ENCODE results near the gene VPS41. TPM values are rescaled to one million over a fixed set of nuclear protein-coding genes. Genes with fewer than 3 reads are reported as not detected.

VPS41 gene
- total RNA-seq, 1 donor from 2014 or later: 60.4 TPM

DNA sequence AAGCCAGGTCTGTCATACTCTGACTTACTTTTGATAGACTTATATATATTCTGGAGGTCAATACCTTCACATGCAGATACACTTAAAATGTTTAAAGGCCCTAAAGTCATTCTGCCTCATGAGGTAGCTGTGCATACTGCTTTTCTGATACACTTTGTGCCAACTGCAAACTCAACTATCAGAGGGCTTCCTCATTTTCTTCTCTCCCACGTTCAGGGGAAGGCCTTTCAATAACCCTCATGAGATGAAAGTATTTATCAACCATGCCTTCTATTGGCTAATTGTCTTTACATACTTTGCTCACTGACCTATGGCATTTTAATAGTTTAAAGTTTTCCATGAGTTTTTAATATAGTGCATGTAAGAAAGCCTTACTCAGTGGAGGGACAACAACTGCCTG is 165.1 kb downstream of the VPS41 start:
- intact Hi-C loops (cut with micrococcal nuclease): no loop called here

DNA sequence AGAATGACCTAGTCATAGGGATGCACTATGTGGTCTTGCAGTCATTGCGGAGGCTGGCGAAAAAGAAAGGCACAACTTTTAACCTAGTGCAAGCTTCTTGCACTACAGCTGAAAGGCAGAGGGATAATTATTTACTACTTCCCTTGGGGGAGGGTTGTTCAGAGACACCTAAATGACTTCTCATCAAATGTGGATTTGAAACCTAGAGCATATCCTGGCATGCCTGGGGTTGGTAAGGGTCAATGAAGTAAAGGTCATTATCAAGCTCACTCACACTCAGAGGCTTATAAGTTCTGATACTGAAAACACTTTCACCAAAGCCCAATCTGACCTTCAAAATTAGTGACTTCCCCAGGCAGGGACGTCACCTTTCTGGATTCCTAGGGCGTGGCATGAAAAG is 168.9 kb downstream of the VPS41 start:
- intact Hi-C loops (cut with micrococcal nuclease): no loop called here

DNA sequence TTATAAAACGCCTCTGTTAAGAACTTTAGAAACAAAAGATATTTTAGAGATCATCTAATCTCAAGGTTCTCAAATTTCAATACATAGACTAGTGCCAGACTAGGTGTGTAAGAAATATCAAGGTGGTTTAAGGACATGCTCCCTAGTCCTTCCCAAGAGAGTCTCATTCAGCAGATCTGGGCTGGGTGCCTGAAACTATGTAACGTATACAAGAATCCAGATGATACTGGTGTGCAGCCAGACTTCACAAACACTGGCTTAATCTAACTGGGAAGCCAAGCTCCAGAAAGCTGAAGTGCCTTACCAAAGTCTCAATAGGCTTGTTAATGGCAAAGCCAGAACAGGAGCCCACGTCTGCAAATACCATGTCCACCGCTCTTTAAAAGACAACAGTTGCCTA is 172.9 kb downstream of the VPS41 start:
- intact Hi-C loops (cut with micrococcal nuclease): no loop called here

DNA sequence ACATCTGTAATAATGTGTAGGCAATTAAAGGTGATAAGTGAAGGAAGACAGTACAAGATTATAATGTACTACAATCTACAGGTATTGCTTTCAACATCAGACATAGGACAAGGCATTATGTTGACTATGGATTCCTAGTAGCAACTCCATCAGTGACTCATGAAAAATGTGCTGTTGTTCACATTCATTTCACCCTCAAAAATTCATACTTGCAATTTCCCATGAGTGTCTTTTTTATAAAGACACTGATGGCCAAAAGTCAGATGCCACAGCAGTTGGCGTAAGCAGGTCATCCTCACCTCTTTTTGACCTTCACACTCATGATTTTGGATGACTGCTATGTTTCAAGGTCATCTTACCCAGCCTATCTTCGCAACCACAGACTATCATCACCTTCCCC is 177.8 kb downstream of the VPS41 start:
- intact Hi-C loops (cut with micrococcal nuclease): no loop called here

GRCh38 chr7:38728145-38728544 is 180.8 kb downstream of the VPS41 start:
- intact Hi-C loops (cut with micrococcal nuclease): no loop called here

DNA sequence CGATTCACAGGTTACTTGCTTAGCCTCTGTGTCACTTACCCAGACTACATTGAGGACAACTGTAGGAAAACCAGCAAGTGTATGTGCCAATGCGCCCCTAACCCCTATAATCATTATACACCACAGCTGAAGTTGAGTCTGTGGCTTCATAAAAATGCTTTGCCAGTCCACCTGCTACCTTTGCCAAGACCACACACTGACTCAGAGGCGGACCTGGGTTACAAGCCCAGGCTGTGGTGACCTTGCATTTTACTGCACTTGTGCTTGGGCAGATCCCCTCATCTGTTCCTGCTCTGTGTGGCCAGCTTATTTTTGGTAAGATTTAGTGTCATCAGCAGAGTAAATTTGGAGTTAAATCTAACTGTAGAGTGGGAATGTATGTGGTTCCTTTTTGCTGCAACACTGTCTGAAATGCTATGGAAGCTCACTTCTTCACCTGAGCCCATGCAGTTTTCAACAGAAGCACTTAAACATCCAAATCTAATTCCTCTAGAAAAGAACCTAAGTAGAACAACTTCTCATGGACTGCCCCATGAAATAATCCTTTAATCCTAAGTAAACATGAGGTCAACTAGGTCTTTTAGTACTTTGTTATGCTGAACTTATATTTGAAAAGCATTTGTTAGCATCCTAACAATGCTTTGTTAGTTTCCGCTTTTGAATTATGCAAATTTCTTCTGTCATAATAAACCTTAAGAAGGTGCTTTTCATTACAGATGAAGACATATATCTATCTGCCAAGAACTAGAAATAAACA is 181.6 kb downstream of the VPS41 start:
- intact Hi-C loops (cut with micrococcal nuclease): no loop called here

DNA sequence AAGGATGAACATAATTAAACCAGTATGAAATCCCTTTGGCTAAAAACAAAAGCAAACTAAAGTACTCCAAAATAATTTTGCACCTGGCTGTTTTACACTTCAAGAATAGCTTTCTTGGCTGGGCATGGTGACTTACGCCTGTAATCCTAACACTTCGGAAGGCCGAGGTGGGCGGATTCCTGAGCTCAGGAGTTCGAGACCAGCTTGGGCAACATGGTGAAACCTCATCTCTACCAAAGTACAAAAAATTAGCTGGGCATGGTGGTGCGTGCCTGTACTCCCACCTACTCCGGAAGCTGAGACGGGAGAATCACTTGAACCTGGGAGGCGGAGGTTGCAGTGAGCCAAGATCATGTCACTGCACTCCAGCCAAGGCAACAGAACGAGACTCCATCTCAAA is 185.7 kb downstream of the VPS41 start:
- intact Hi-C loops (cut with micrococcal nuclease): no loop called here

- intact Hi-C loops (cut with micrococcal nuclease): no loop called here
Measured at GRCh38 chr7:38716397-38716796, 192.6 kb downstream of the VPS41 start.

DNA sequence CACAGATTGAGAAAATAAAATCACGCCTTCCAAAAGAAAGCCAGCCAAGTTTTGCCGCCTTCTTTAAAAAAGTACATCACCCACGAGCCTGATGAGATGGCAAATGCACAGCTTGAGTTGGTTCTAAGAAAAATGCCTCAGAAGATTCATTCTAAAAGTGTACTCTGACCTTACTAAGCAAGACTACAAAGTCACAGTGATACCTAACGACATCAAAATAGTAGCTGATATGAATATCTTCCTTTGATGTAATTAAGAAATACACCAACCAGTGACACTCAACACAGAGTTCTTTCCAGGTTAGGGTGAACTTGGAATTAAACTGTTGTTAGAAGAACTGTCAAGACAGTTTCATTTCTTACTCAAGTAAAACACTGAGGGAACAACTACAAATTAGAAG is 199.9 kb downstream of the VPS41 start:
- intact Hi-C loops (cut with micrococcal nuclease): no loop called here

- intact Hi-C loops (cut with micrococcal nuclease): no loop called here
Measured at GRCh38 chr7:38704751-38705150, 204.2 kb downstream of the VPS41 start.

GRCh38 chr7:38704041-38704547 is 204.9 kb downstream of the VPS41 start:
- intact Hi-C loops (cut with micrococcal nuclease): no loop called here

GRCh38 chr7:38703093-38703492 is 205.9 kb downstream of the VPS41 start:
- intact Hi-C loops (cut with micrococcal nuclease): no loop called here

DNA sequence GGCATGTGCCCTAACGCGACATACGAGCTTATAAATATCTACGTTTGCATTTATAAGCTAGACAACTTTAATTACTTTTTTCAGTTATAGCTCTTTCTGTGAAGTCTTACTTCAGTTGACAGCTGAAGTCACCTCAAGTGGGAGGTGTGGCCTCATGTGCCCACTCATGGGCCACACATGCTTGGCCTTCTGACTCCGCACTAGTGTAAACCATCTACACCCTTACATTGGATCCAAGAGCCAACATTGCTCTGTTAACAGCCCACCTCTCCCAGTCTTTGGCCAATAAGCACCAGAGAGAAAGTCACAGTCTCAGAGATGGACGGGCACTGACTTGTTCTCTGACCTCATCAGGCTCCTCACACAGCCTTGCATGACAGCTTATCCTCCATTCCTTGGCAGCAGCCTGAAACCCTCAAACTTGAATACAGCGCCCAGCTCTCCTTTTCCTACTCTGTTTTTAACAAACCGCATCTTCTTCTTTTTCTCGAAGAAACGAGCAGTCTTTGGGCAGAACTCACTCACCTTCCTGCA is 206.9 kb downstream of the VPS41 start:
- intact Hi-C loops (cut with micrococcal nuclease): no loop called here

GRCh38 chr7:38700116-38700515 is 208.9 kb downstream of the VPS41 start:
- intact Hi-C loops (cut with micrococcal nuclease): no loop called here

DNA sequence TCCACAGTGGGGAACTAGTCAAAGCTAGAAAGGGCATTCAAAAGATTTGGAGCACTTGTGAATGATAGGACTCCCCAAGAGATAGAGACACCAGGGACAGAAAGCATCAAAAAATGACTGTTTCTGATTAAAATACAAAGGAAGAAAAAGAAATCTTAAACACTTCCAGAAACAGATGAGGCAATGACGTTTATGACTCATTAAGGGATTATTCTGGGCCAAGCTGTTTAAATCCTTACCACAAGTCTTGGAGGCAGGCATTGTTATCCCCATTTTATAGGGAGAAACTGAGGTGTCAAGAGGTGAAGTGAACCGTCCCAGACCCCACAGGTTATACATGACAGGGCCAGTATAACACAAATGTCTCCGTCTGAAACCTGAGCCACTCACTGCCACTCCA is 209.5 kb downstream of the VPS41 start:
- intact Hi-C loops (cut with micrococcal nuclease): no loop called here

DNA sequence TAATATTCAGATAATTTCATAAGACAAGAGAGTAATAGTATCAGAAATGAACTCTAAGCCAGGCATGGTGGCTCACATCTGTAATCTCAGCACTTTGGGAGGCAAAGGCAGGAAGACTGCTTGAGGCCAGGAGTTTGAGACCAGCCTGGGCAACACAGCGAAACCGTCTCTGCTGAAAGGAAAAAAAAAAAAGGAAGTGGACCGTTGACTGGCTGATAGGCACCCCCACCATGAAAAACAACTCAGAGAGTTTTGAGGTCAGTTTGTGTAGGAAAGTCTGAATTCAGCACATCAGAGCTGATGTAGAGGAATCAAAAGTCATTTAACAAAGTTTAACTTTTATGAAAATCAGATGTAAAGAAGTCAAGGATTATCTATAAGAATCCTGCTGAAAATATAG is 214.7 kb downstream of the VPS41 start:
- intact Hi-C loops (cut with micrococcal nuclease): no loop called here

- intact Hi-C loops (cut with micrococcal nuclease): no loop called here
Measured at GRCh38 chr7:38686888-38687287, 222.1 kb downstream of the VPS41 start.

GRCh38 chr7:38685851-38686250 is 223.1 kb downstream of the VPS41 start:
- intact Hi-C loops (cut with micrococcal nuclease): no loop called here

- intact Hi-C loops (cut with micrococcal nuclease): no loop called here
Measured at GRCh38 chr7:38682606-38683005, 226.4 kb downstream of the VPS41 start.

DNA sequence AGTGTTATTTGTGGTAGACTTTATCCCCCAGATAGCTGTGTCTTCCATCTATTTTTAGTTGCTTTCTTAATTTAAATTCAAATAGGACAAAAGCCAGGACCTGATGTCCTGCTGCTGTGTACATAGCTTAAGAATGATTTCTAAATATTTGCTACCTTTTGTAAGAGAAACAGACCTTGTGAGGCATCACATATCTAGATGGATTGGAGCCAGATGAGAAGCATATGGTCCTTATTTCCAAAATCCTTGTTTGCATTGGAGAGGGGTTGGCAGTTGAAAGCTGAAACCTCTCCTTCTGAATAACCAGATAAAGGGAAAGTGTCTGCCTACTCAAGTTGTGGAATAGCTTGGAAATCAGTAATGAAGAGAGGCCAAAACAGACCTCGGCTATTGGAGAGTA is 227.1 kb downstream of the VPS41 start:
- intact Hi-C loops (cut with micrococcal nuclease): no loop called here

DNA sequence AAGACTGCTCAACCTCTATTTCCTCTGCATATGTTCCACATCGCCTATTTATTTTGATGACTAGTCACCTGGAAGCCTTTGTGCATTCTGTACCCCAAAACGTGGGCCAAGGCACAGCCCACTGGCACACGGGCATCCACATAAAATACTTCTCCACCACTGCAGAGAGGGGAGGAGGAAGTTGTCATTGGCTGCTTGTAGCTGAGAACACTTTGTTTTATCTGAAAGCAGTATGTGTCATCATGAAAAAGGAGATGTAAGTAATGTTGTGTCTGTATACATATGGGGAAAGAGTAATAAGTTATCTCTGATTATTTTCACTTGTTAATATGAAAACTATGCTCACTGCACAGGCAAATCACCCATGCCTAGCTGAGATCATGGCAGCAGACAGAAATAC is 229.6 kb downstream of the VPS41 start:
- intact Hi-C loops (cut with micrococcal nuclease): no loop called here

GRCh38 chr7:38678698-38679054 is 230.3 kb downstream of the VPS41 start:
- intact Hi-C loops (cut with micrococcal nuclease): no loop called here

DNA sequence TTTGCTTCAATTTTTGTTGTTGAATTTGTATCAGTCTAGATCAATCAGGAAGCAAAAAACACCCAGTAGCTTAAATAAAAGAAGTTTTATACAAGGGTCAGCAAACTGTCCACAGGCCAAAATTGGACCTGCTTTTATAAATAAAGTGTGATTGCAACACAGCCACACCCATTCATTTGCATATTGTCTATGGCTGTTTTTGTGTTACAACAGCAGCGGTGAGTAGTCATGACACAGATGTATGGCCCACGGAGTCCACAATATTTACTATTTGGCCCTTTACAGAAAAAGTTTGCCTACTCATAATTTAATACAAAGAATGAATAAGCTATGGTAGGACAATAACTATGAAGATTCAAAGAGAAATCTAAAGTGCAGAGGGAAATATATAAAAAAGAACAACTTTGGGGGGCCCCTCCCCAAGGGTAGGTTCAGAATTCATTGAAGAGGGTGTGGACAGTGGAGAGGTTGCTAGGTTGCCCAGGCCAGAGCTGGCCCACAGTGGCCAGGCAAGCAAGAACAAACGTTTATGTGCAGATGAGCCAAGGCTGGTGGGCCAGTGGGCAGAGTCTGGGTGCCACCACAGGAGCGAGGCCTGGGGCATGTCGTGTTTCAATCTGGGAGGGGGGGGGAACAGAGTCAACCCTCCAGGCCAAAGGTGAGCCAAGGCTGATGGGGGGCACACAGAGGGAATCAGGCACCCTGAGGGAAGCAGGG is 230.9 kb downstream of the VPS41 start:
- intact Hi-C loops (cut with micrococcal nuclease): no loop called here

Data from T-helper 2 cell treated with Interferon-gamma antibody and Interleukin-4, amounts not matched to agents 100 ng/mL and 5 ng/mL, for 36 hours (primary cell).